Measurements from ENCODE around the gene BAIAP3. TPM values are rescaled to one million over a fixed set of nuclear protein-coding genes. Genes with fewer than 3 reads are reported as not detected.

The BAIAP3 gene
- total RNA-seq, 1 experiment from 2014 or later, result 6.8 TPM

- no peak overlapping the region for H3K18ac ChIP-seq (ENCODE audit: insufficient read length, low read depth, low read length)
- H3K14ac ChIP-seq (ENCODE audit: insufficient read depth, low read length), result no peak overlapping the region
- H3K23me2 ChIP-seq (ENCODE audit: insufficient read length, low read depth, low read length, poor library complexity, severe bottlenecking), result peaks cover 3% of the 10 kb centered on the region
- H3K4ac ChIP-seq (ENCODE audit: low read depth, low read length), result no peak overlapping the region
- H2AFZ ChIP-seq (ENCODE audit: low read length), result no peak overlapping the region
- H3K9me3 ChIP-seq (ENCODE audit: control insufficient read depth, low read depth, low read length), result no peaks in the 10 kb centered on the region
- Mint-ChIP-seq H3K36me3 (ENCODE audit: insufficient read depth in 1 of 3, low read depth in 3 of 3) (peaks cover 3 to 18% (median 12%) of the 10 kb centered on the region in 3 experiments; a peak in 5 of 7 replicates), H3K27me3 (ENCODE audit: low read depth) (peaks cover 4% of the 10 kb centered on the region), H3K4me3 (no peak overlapping the region), H3K27ac (no peak overlapping the region), H3K4me1 (peaks cover 8 to 12% of the 10 kb centered on the region in 2 experiments), H3K9me3 (no peaks in the 10 kb centered on the region; a peak in 1 of 5 replicates)
- no peak overlapping the region for H3K27ac ChIP-seq (ENCODE audit: insufficient read length, low read depth, low read length)
- H3K4me1 ChIP-seq (ENCODE audit: insufficient read depth, low read length), result no peaks in the 10 kb centered on the region
- H3T11ph ChIP-seq (ENCODE audit: low read length), result no peak overlapping the region
- H2BK120ac ChIP-seq (ENCODE audit: low read depth, low read length, poor library complexity, severe bottlenecking), result no peak overlapping the region
- no peak overlapping the region for H2BK15ac ChIP-seq (ENCODE audit: low read depth, low read length)
- TF ChIP-seq CTCF (conservative IDR thresholded peaks at IDR 0.05), result no peak
- H2BK5ac ChIP-seq (ENCODE audit: insufficient read length, low read length), result no peak overlapping the region
- no peaks in the 10 kb centered on the region for H4K20me1 ChIP-seq (ENCODE audit: control insufficient read depth, insufficient read depth, insufficient read length)
- DNase-seq, result no peak
- no peaks in the 10 kb centered on the region for H3K79me1 ChIP-seq (ENCODE audit: insufficient read depth, low read depth, low read length, poor library complexity, severe bottlenecking)
- no peak overlapping the region for H3K23ac ChIP-seq (ENCODE audit: insufficient read length, low read depth, low read length)
- no peak overlapping the region for H3K4me2 ChIP-seq (ENCODE audit: insufficient read depth, insufficient read length, low read length)
- H4K91ac ChIP-seq (ENCODE audit: insufficient read length, low read depth, low read length), result no peak overlapping the region
- no peak overlapping the region for H3K56ac ChIP-seq (ENCODE audit: insufficient read length, low read depth, low read length)
- H4K8ac ChIP-seq (replicated peaks; ENCODE audit: insufficient read length, low read depth, low read length), result no peak overlapping the region
- H2BK20ac ChIP-seq (ENCODE audit: low read depth, low read length, poor library complexity, severe bottlenecking), result no peak overlapping the region
- no peak overlapping the region for H4K5ac ChIP-seq (ENCODE audit: insufficient read length, low read depth, low read length)
- no peak overlapping the region for H3K9ac ChIP-seq (ENCODE audit: extremely low read depth, insufficient read length, low read length)
- peaks cover 2% of the 10 kb centered on the region; the same call in 1 of the 2 replicates for H3K79me2 ChIP-seq (ENCODE audit: insufficient read depth, low read length)
- WGBS (ENCODE audit: extremely low coverage, insufficient read length, low lambda C conversion rate), result no CpG with 5 or more reads among the region's 29 CpGs
- no peak overlapping the region for H2AK5ac ChIP-seq (ENCODE audit: insufficient read length, low read length)
- no peaks in the 10 kb centered on the region for H3K27me3 ChIP-seq (ENCODE audit: insufficient read depth, low read length)
- H2BK12ac ChIP-seq (ENCODE audit: insufficient read length, low read depth, low read length), result no peak overlapping the region
Measured at GRCh38 chr16:1347962-1348361, 14.5 kb downstream of the BAIAP3 start.

All from H9 (cell line).